HCT116 (cell line): Measurements from ENCODE around the gene KRT6A. TPM values are rescaled to one million over a fixed set of nuclear protein-coding genes. Genes with fewer than 3 reads are reported as not detected.

ENCODE experiments used
- ATAC-seq: fragments of 200-7000 bp; cut with Tn5 transposase; 2 replicates; pipeline ENCODE4 v1.9.1; 2020; ENCODE audit warnings: mild to moderate bottlenecking, moderate library complexity
- BruUV-seq: library from RNA; stranded (reverse); fragments of 400-500 nt; replicated peaks from 2 replicates; lab custom pipeline; 2021; lab: Mats Ljungman, UMichigan
- CTCF ChIA-PET: fragments of 300-600 bp; sonication (Branson Sonifier 250); formaldehyde crosslinking; loops from one replicate; lab custom pipeline; 2021; ENCODE audit warnings: antibody characterized with exemption; lab: Charles Lee
- POLR2A ChIA-PET: fragments of 300-600, 350-600 bp; sonication (Branson Sonifier 250); formaldehyde crosslinking; loops from one replicate; lab custom pipeline; 2021; ENCODE audit warnings: antibody characterized with exemption; lab: Charles Lee
- RAD21 ChIA-PET, 2 experiments: fragments of 300-600 bp; sonication (Branson Sonifier 250); formaldehyde crosslinking; loops; one replicate each; lab custom pipeline; 2023; ENCODE audit warnings: low total read pairs in 2 of 2; ENCODE audit not compliant: uncharacterized antibody in 2 of 2, unreplicated experiment in 2 of 2, low non-redundant PET in 1 of 2; lab: Charles Lee
- DNase-seq: peaks from one replicate; pipeline ENCODE4 v3.0.0-alpha.2; 2010; ENCODE audit warnings: low read depth, low spot score
- H2AFZ ChIP-seq: fragments of 200-600 bp; shearing (Covaris generic), sonication (generic); 2 replicates; pipeline ENCODE4 v1.6.1; 2017; ENCODE audit warnings: low read depth, mixed run types, mixed read lengths, antibody characterized with exemption, low read length; ENCODE audit not compliant: poor library complexity, severe bottlenecking
- H3K27ac ChIP-seq: 2 replicates; pipeline ENCODE4 v1.5.1; 2012; ENCODE audit warnings: low read depth, low read length
- H3K27me3 ChIP-seq: fragments of 200-600 bp; sonication (generic); 2 replicates; pipeline ENCODE4 v1.6.1; 2016; ENCODE audit warnings: mixed run types, low read length, mixed read lengths; ENCODE audit not compliant: insufficient read depth
- H3K36me3 ChIP-seq, 2 experiments: fragments of 200-500 bp in 1 of 2; fragments of 200-600 bp in 1 of 2; sonication (Bioruptor generic) in 1 of 2; sonication (generic) in 1 of 2; 2 replicates each; pipeline versions ENCODE4 v1.5.1 to v1.6.1; 2014 to 2016; ENCODE audit warnings: low read length in 2 of 2, inconsistent platforms in 1 of 2, mixed read lengths in 1 of 2, mixed run types in 1 of 2; ENCODE audit not compliant: insufficient read depth in 2 of 2, control insufficient read depth in 1 of 2
- H3K4me1 ChIP-seq, 2 experiments: fragments of 200-600 bp in 1 of 2; sonication (generic) in 1 of 2; 2 replicates each; pipeline versions ENCODE4 v1.5.1 to v1.6.1; 2012 to 2017; ENCODE audit warnings: low read length in 2 of 2, inconsistent platforms in 1 of 2, mild to moderate bottlenecking in 1 of 2, mixed read lengths in 1 of 2, mixed run types in 1 of 2, moderate library complexity in 1 of 2; ENCODE audit not compliant: insufficient read depth in 2 of 2, control insufficient read depth in 1 of 2
- H3K4me2 ChIP-seq: fragments of 200-600 bp; sonication (generic); 2 replicates; pipeline ENCODE4 v1.6.1; 2017; ENCODE audit warnings: mixed run types, low read length, mixed read lengths
- H3K4me3 ChIP-seq, 2 experiments: fragments of 200-600 bp in 1 of 2; sonication (generic) in 1 of 2; replicated peaks in 1 of 2; 2 replicates each; pipeline ENCODE4 v1.5.1; 2011 to 2016; ENCODE audit warnings: low read length in 2 of 2, control low read depth in 1 of 2, low read depth in 1 of 2, mild to moderate bottlenecking in 1 of 2, mixed read lengths in 1 of 2, mixed run types in 1 of 2
- H3K79me2 ChIP-seq: fragments of 200-600 bp; sonication (generic); 2 replicates; pipeline ENCODE4 v1.6.1; 2017; ENCODE audit warnings: mild to moderate bottlenecking, mixed run types, low read length, moderate library complexity, mixed read lengths; ENCODE audit not compliant: insufficient read depth
- H3K9ac ChIP-seq: fragments of 200-600 bp; sonication (generic); 2 replicates; pipeline ENCODE4 v1.6.1; 2016; ENCODE audit warnings: low read length, mixed read lengths
- H3K9me2 ChIP-seq: fragments of 200-600 bp; sonication (generic), shearing (Covaris generic); 2 replicates; pipeline ENCODE4 v1.6.1; 2017; ENCODE audit warnings: mixed run types, mild to moderate bottlenecking, moderate library complexity; ENCODE audit not compliant: insufficient read depth
- H3K9me3 ChIP-seq, 2 experiments: fragments of 200-500 bp in 1 of 2; fragments of 200-600 bp in 1 of 2; sonication (Bioruptor generic) in 1 of 2; sonication (generic) in 1 of 2; 2 replicates each; pipeline ENCODE4 v1.6.1; 2014 to 2017; ENCODE audit warnings: low read length in 2 of 2, mixed read lengths in 2 of 2, inconsistent platforms in 1 of 2, low read depth in 1 of 2, mild to moderate bottlenecking in 1 of 2, mixed run types in 1 of 2, moderate library complexity in 1 of 2; ENCODE audit not compliant: control insufficient read depth in 1 of 2, insufficient read depth in 1 of 2
- H4K20me1 ChIP-seq: fragments of 200-600 bp; sonication (generic), shearing (Covaris generic); 2 replicates; pipeline ENCODE4 v1.6.1; 2017; ENCODE audit warnings: mixed run types, mild to moderate bottlenecking, moderate library complexity; ENCODE audit not compliant: insufficient read depth
- CEBPB ChIP-seq: IDR thresholded peaks from 2 replicates; pipeline ENCODE4 v1.6.1; 2012; ENCODE audit warnings: low read depth
- FOSL1 ChIP-seq: IDR thresholded peaks from 2 replicates; pipeline ENCODE4 v1.6.1; 2012; ENCODE audit warnings: low read depth
- SRF ChIP-seq: IDR thresholded peaks from 2 replicates; pipeline ENCODE4 v1.6.1; 2012; ENCODE audit warnings: low read depth
- intact Hi-C: fragments of 100-400 bp; cut with micrococcal nuclease; formaldehyde crosslinking; loops from 2 replicates; pipeline ENCODE4 v1.10.0; 2022
- total RNA-seq: library from RNA; stranded (reverse); gene quantifications from one replicate; pipeline ENCODE4 v1.2.1, GENCODE V29; 2021; ENCODE audit not compliant: unreplicated experiment
- TF ChIP-seq, protein P1 (sequence below): IDR thresholded peaks from 2 replicates; pipeline ENCODE4 v1.6.1; 2011; ENCODE audit warnings: mild to moderate bottlenecking, low read length, moderate library complexity; ENCODE audit not compliant: insufficient replicate concordance; ENCODE audit errors: extremely low read depth

KRT6A gene
- total RNA-seq, 1 experiment from 2014 or later: 0.66 TPM

GRCh38 chr12:52458861-52459260, 34.2 kb downstream of the KRT6A start:
- intact Hi-C loops: no loop called here
- no peaks in the 10 kb centered on the region for H3K27me3 ChIP-seq
- no peak overlapping the region for H3K4me3 ChIP-seq
- no peaks in the 10 kb centered on the region for H3K9me2 ChIP-seq
- no peak overlapping the region for H3K4me2 ChIP-seq
- no peaks in the 10 kb centered on the region for H3K36me3 ChIP-seq
- peaks cover 4 to 8% of the 10 kb centered on the region in 2 experiments for H3K4me1 ChIP-seq
- ChIA-PET CTCF (no interaction called here), POLR2A (no interaction called here), RAD21 (no interaction called here)
- no peak for TF ChIP-seq SRF
- no peak for TF ChIP-seq FOSL1
- TF ChIP-seq, protein P1, sequence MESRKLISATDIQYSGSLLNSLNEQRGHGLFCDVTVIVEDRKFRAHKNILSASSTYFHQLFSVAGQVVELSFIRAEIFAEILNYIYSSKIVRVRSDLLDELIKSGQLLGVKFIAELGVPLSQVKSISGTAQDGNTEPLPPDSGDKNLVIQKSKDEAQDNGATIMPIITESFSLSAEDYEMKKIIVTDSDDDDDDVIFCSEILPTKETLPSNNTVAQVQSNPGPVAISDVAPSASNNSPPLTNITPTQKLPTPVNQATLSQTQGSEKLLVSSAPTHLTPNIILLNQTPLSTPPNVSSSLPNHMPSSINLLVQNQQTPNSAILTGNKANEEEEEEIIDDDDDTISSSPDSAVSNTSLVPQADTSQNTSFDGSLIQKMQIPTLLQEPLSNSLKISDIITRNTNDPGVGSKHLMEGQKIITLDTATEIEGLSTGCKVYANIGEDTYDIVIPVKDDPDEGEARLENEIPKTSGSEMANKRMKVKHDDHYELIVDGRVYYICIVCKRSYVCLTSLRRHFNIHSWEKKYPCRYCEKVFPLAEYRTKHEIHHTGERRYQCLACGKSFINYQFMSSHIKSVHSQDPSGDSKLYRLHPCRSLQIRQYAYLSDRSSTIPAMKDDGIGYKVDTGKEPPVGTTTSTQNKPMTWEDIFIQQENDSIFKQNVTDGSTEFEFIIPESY: no peak
- no peak for DNase-seq
- no peaks in the 10 kb centered on the region for H3K79me2 ChIP-seq
- no TSS peak for BruUV-seq
- no peaks in the 10 kb centered on the region for H3K9me3 ChIP-seq
- no peak overlapping the region for H3K9ac ChIP-seq
- H2AFZ ChIP-seq: no peak overlapping the region
- no peak overlapping the region for H3K27ac ChIP-seq
- H4K20me1 ChIP-seq: no peaks in the 10 kb centered on the region
- no peak for ATAC-seq

GRCh38 chr12:52455821-52456220, 37.2 kb downstream of the KRT6A start:
- peaks cover 4 to 8% of the 10 kb centered on the region in 2 experiments for H3K4me1 ChIP-seq
- no peaks in the 10 kb centered on the region for H3K27me3 ChIP-seq
- H3K4me2 ChIP-seq: no peak overlapping the region
- no peak overlapping the region for H3K27ac ChIP-seq
- DNase-seq (no peak), ATAC-seq (no peak)
- no peaks in the 10 kb centered on the region for H3K79me2 ChIP-seq
- no peaks in the 10 kb centered on the region for H3K36me3 ChIP-seq
- no peak overlapping the region for H2AFZ ChIP-seq
- ChIA-PET POLR2A (no interaction called here), RAD21 (no interaction called here), CTCF (interaction anchor here (0.6 kb wide), 1 partner anchor 44 kb away, joined by 3 read pairs; no protein-coding TSS in a partner anchor)
- no peak overlapping the region for H3K9ac ChIP-seq
- no peaks in the 10 kb centered on the region for H3K9me2 ChIP-seq
- no peaks in the 10 kb centered on the region for H4K20me1 ChIP-seq
- H3K9me3 ChIP-seq: no peaks in the 10 kb centered on the region
- BruUV-seq: no TSS peak
- TF ChIP-seq CEBPB (peak; percentile 45), SRF (no peak)
- no peak overlapping the region for H3K4me3 ChIP-seq
- intact Hi-C loops: no loop called here
